Epithelial cell of proximal tubule (primary cell): ENCODE data around the gene KIAA1328. TPM values are rescaled to one million over a fixed set of nuclear protein-coding genes. Genes with fewer than 3 reads are reported as not detected.

ENCODE experiments used
- DNase-seq: peaks from one replicate; pipeline ENCODE4 v3.0.0-alpha.2; 2011; ENCODE audit warnings: low read depth
- H3K4me3 ChIP-seq: 2 replicates; pipeline ENCODE4 v1.5.1; 2011; ENCODE audit warnings: low read depth, mild to moderate bottlenecking, low read length
- CTCF ChIP-seq: conservative IDR thresholded peaks from 2 replicates; pipeline ENCODE4 v1.5.1; 2012; ENCODE audit warnings: low read depth, mild to moderate bottlenecking, low read length
- total RNA-seq: library from RNA; depleted of rRNA; stranded (reverse); fragments of >200 nt; gene quantifications from 2 replicates; pipeline ENCODE4 v1.2.3, GENCODE V29; 2015

KIAA1328 gene
- total RNA-seq, 1 donor from 2014 or later: 8.2 TPM

GRCh38 chr18:37258131-37258530, 429.2 kb downstream of the KIAA1328 start:
- H3K4me3 ChIP-seq: no peak overlapping the region
- no peak for TF ChIP-seq CTCF
- no peak for DNase-seq

- DNase-seq: no peak
- TF ChIP-seq CTCF: no peak
- no peak overlapping the region for H3K4me3 ChIP-seq
These were observed 429.9 kb downstream of the KIAA1328 start for GRCh38 chr18:37258819-37259218.

- no peak for TF ChIP-seq CTCF
- no peak for DNase-seq
- H3K4me3 ChIP-seq: no peak overlapping the region
These were observed 430.8 kb downstream of the KIAA1328 start for GRCh38 chr18:37259711-37260110.

- TF ChIP-seq CTCF: no peak
- DNase-seq: no peak
- no peak overlapping the region for H3K4me3 ChIP-seq
These were observed 431.6 kb downstream of the KIAA1328 start for GRCh38 chr18:37260367-37261093.

- H3K4me3 ChIP-seq: no peak overlapping the region
- DNase-seq: no peak
- no peak for TF ChIP-seq CTCF
These were observed 432.4 kb downstream of the KIAA1328 start for GRCh38 chr18:37261246-37261840.

GRCh38 chr18:37261988-37262387, 433.1 kb downstream of the KIAA1328 start:
- H3K4me3 ChIP-seq: no peak overlapping the region
- TF ChIP-seq CTCF: no peak
- no peak for DNase-seq

- no peak overlapping the region for H3K4me3 ChIP-seq
- no peak for TF ChIP-seq CTCF
- no peak for DNase-seq
These were observed 436.0 kb downstream of the KIAA1328 start for GRCh38 chr18:37264956-37265355.
